Hypothalamus (tissue), 51 donors: Measurements from ENCODE around the gene EPYC.
"Not testable (repeated sequence)": the region's sequence is repeated elsewhere in the genome, so short reads cannot be mapped to it uniquely, and the experiment has no call there.

ENCODE experiments used
- DNase-seq, 51 donors: peaks; one replicate each; lab custom pipeline; 2025; lab: John Stamatoyannopoulos, UW

The EPYC gene

GRCh38 chr12:90991952-90992465, 12.8 kb downstream of the EPYC start:
- no peak for DNase-seq

DNA sequence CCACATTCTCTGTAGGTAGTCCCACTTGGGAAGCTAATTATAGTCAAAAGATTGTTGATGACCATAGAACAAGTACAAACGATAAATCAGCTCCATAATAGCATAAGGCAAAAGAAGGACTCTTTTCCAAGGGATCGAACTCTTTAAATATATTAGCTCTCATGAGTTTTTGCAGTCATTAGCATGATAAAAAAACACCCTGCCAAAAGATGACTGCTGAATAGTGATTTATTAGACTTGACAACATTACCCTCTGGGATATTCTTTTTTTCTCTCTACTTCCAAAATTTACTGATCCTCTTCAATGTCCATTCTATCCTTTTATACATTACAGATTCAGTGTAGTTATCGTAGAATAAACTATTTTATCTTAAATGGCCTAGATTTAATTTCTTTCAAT, 14.2 kb downstream of the EPYC start:
- no peak for DNase-seq

DNA sequence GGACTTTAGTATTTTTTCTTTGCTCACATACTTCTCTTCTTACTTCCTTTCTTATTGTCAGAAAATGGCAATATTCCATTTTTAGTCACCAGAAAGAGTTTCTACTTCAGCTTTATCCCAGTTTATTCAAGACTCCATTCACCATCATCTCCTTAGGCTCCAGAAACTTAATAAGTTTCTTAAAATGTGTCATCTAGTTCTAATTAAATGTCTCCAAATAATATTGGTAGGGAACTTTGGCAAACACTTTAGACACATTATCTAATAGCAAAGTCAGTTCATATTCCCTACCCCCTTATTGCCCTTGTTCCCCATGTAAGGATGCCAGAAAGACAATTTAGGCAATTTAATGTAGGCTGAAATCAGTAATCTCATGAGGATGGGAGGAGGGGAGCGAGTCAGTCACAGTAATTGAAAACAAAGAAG, 15.1 kb downstream of the EPYC start:
- no peak for DNase-seq

DNA sequence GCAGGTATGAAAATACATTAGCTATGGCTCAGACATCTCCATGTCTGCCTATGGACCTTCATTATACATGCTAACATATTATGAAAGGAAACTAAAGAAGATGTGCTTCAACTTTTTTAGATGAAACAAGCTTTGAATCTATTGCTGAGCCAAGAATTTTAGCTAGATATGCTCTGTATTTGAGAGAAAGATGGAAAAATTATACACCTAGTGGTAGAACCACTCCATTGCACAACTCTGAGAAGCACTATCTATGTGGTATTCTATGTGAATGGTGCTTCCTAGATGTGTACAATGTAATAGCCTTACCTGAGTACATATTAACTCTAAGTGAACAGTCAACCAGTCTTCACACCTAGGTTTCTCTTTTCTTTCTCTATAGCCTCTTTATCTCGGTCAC, 17.3 kb downstream of the EPYC start:
- no peak for DNase-seq

DNA sequence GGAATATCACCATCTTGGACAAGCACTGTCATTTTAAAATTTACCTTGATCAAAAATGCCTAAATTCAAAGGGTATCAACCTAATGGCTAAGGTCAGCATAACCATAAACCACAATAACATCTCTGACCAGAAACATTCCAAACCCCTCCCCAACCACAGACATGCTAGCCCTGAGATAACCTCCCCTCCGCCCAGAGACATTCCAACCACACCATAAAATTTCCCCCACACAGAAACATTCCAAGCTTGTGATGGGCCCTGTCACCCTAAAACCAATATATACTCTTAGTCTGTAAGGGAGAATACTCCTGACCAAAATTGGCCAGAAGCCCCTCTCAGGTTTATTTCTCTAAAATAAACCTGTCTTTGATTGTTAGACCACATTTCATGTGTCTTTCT, 17.7 kb downstream of the EPYC start:
- DNase-seq: no peak

DNA sequence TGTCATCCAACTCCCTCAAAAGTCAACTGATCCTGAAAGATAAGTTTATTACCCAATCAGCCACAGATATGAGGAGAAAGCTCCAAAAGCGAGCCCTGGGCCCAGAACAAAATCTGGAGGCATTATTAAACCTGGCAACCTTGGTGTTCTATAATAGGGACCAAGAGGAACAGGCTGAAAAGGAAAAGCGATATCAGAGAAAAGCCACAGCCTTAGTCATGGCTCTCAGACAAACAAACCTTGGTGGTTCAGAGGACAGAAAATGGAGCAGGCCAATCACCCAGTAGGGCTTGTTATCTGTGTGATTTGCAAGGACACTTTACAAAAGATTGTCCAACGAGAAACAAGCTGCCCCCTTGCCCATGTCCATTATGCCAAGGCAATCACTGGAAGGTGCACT, 19.4 kb downstream of the EPYC start:
- not testable (repeated sequence) for DNase-seq

- DNase-seq: no peak
These were observed 20.7 kb downstream of the EPYC start for GRCh38 chr12:90984114-90984513.

GRCh38 chr12:90982170-90982569, 22.6 kb downstream of the EPYC start:
- DNase-seq: no peak

- no peak for DNase-seq
These were observed 24.8 kb downstream of the EPYC start for GRCh38 chr12:90979951-90980350.

DNA sequence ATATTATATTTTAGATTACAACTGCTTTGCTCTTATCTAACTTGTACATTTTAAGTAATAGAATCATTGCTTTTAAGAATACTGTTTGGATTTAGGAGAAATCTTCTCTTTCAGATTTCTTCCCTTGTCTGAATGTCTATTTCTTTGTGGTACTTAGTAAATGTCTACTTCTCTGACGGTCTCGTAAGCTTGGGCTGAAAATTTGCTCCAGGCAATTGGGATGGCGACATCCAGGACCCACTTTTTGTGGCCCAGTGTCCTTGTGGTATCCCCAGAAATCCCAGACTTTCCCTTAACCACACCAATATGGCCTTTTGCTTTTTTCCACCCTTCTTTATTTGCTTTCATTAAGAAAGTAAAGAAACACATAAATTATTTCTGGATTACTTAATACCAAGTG, 25.8 kb downstream of the EPYC start:
- DNase-seq: no peak

DNA sequence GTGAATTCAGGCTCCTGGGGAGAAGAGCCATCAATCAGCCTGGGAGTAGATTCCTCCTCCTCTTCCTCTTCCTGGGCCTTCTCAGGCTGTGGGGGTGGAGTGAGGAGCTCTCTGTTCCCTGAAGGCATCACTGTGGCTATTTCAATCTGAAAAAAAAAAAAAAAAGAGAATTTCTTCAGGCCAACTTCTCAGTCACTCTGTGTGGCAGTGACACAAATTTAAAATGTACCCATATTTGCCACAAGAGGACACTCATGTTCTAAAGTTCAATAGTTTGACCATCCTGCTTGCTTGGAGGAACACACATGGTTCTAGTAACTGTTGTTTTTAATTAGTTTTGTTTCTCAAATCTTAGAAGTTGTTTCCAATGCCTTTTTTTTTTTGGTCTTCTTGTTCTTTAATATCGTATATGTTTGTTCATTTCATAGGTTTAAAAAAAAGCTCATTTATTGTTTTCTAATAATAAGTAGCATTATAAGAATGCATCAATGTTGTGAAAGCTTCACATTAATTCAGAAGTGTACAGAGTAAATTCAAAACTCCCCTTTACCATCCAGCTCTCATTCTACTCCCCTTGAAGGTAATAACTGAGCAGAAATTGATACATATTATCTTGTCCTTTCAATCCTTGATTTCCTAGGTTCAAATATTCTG, 26.5 kb downstream of the EPYC start:
- DNase-seq: no peak

DNA sequence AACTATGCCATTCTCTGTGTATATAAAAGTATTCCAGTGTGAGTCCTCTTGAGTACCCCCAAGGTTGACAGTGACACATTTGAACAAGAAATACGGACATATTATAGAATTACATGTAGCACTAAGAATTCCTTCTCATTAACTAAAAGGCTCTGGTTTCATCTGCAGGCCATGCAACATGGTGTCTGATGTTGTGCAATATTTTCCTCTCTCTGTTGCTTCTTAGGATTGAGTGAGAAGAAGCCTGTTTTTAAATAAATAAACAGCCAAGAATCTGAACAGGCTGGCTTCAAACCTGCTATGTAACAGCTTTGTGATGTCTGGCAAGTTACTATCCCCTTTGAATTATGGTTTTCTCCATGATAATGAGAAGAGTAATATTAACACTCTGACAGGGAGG, 27.5 kb downstream of the EPYC start:
- no peak for DNase-seq

GRCh38 chr12:90974286-90974685, 30.5 kb downstream of the EPYC start:
- DNase-seq: no peak

GRCh38 chr12:90972226-90972625, 32.5 kb downstream of the EPYC start:
- DNase-seq: no peak

DNA sequence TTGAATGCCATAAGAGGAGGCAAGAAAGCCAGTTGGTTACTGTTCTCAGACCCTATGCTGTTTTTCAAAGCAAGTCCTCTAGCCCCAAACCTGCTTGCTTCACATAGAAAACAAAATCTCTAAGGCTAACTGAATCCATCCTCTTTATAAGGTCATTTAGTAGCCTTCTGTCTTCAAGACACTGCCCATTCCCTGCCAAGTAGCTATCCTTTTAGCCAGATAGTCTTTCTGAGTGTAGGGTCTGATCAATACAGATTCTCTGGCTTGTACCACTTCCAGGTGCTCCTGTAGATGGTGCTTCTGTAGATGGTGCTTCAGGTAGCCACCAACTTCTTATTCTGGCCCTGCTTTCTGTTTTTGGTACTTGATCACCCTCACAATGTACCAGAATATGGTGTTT, 33.9 kb downstream of the EPYC start:
- no peak for DNase-seq

DNA sequence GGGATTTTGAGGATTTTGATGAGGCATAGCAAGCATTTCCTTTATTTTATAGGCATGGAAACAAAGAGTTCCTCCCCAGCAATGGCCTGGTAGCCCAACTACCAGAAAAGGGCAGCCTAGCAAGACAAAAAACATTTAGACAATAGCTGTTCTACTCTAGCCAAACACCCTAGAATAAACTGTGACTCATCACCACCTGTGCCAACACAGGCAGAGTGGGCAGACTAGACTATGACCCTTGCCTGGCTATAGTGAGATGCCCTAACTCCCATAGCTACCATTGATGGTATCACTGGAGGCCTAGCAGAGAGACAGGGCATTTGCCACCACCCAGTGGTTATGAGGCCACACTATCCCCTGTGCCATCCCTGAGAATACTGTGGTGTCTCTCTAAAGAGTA, 34.3 kb downstream of the EPYC start:
- no peak for DNase-seq

DNA sequence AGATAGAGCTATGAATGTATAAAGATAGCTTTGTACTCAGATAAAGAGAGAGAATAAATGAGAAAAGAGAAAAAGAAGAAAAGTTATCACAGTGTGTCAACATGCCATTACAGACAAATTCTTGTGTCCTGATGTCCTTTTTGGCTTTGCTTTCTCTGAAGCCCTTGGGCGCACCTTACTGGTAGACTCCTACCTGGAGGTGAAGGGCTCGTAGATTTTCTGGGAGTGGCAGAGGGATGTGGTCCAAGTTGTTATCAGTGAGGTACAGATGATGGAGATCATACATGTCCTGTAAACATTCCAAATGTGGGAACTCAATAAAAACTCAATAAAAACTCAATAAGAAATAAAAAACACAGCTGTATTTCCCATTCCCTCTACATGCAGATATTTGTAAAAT, 34.9 kb downstream of the EPYC start:
- DNase-seq: no peak

- DNase-seq: no peak
These were observed 35.4 kb downstream of the EPYC start for GRCh38 chr12:90969346-90969745.

DNA sequence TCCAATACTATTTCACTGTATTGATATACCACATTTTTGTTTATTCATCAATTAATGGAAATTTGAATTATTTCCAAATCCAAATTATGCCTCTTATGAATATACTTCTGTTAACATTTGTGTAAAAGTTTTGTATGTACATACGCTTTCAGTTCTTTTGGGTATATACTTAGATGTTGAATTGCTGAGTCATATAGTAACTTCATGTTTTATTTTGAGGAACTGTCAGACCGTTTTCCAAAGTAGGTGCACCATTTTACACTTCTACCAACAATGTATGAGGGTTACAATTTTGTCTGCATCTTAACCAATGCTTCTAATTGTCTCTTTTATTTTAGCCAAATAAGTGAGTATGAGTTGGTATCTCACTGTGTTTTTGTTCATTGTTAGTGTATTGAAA, 39.6 kb downstream of the EPYC start:
- DNase-seq: no peak

GRCh38 chr12:90964616-90965015, 40.2 kb downstream of the EPYC start:
- no peak for DNase-seq

GRCh38 chr12:90963946-90964345, 40.8 kb downstream of the EPYC start:
- DNase-seq: no peak

GRCh38 chr12:90961154-90961553, 43.6 kb downstream of the EPYC start:
- no peak for DNase-seq

DNA sequence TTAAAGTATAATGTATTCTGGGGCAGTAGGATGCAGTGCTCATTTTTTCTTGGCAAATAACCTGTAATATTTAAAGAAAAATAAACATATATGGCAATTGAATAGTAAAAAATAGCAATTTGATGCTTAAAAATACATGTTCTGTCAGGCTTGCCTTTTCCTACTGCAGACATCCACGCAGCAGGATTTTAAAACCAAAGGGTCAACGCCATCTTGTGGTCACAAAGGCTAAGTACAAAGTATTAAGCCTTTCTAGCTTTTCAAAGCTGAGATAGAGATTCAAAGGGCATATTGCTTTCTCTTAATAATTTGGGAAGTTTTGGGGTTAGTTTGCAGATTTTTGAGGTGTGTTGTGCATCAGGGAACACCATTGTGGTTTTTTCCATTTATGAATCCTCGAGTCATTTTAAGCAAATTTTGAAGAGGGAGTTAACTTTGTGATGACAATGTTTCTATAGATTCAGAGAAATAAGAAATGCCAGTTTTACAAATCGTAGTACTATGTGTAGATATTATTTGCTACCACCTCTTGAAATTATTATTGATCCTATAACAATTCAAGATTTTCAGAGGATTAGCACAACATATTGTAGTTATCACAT, 45.1 kb downstream of the EPYC start:
- peak in 13 of 51 donors; percentile 2 to 49 (median 8) for DNase-seq
